Measurements from ENCODE around the gene HMX1.

HMX1 gene

GRCh38 chr4:8894424-8894816 is 22.8 kb upstream of the HMX1 start:
- DNase-seq (ENCODE audit: low read depth, low spot score): no peak
- no peak overlapping the region for H3K4me3 ChIP-seq (ENCODE audit: low read length)

GRCh38 chr4:8893624-8894423 is 22.2 kb upstream of the HMX1 start:
- H3K4me3 ChIP-seq (ENCODE audit: low read length): no peak overlapping the region
- no peak for DNase-seq (ENCODE audit: low read depth, low spot score)

DNA sequence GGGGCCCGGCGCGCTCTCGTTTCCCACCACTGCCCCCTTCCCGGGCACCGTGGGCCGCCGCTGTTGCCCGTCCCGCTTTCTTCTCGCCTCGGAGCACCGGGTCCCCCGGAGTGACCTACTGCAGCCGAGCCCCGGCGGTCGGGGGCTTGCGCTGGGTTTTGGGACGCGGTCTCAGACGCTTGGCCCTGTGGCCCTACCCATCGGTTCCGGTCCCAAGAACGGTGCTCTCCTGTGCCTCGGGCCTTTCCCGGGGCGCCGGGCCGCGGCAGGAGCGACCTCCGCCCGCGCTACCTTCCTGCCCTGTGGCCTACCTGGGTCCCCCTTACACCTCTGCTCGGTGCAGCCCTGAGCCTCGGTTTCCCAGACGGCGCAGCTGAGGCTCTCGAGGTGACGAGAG is 21.6 kb upstream of the HMX1 start:
- no peak for DNase-seq (ENCODE audit: low read depth, low spot score)
- H3K4me3 ChIP-seq (ENCODE audit: low read length): no peak overlapping the region

GRCh38 chr4:8892556-8893226 is 21.1 kb upstream of the HMX1 start:
- H3K4me3 ChIP-seq (ENCODE audit: low read length): no peak overlapping the region
- DNase-seq (ENCODE audit: low read depth, low spot score): no peak

- H3K4me3 ChIP-seq (ENCODE audit: low read length): no peak overlapping the region
- DNase-seq (ENCODE audit: low read depth, low spot score): no peak
Observed at GRCh38 chr4:8891646-8892555, 20.3 kb upstream of the HMX1 start.

GRCh38 chr4:8891255-8891645 is 19.6 kb upstream of the HMX1 start:
- DNase-seq (ENCODE audit: low read depth, low spot score): no peak

DNA sequence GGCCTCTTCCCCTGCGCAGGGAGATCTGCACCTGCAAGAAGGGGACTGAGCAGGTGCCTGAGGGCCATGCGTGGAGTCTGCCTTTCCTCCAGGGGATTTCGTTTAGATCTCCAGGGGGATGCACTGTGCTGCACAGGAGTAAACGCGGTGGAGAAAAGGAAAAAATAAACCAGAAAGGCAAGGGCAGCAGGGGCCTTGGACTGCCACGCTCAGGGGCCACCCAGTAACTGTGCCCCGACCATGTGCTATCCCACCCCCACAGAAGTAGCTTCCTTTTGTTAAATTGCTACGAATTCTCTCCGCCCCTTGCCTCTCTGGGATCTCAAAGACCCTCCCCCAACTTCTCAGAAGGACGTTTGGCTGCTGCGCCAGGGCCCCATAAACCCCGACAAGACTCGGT is 17.2 kb upstream of the HMX1 start:
- no peak overlapping the region for H3K4me3 ChIP-seq (ENCODE audit: low read length)
- DNase-seq (ENCODE audit: low read depth, low spot score): no peak

More at GRCh38 chr4:8891255-8891645, 19.6 kb upstream of the HMX1 start:
- no peak overlapping the region for H3K4me3 ChIP-seq (ENCODE audit: low read length)

GRCh38 chr4:8886612-8887406 is 15.2 kb upstream of the HMX1 start:
- H3K4me3 ChIP-seq (ENCODE audit: low read length): no peak overlapping the region
- no peak for DNase-seq (ENCODE audit: low read depth, low spot score)

GRCh38 chr4:8882239-8882638 is 10.6 kb upstream of the HMX1 start:
- DNase-seq (ENCODE audit: low read depth, low spot score): no peak

GRCh38 chr4:8880851-8881250 is 9.2 kb upstream of the HMX1 start:
- no peak overlapping the region for H3K4me3 ChIP-seq (ENCODE audit: low read length)
- DNase-seq (ENCODE audit: low read depth, low spot score): no peak

More at GRCh38 chr4:8882239-8882638, 10.6 kb upstream of the HMX1 start:
- no peak overlapping the region for H3K4me3 ChIP-seq (ENCODE audit: low read length)

DNA sequence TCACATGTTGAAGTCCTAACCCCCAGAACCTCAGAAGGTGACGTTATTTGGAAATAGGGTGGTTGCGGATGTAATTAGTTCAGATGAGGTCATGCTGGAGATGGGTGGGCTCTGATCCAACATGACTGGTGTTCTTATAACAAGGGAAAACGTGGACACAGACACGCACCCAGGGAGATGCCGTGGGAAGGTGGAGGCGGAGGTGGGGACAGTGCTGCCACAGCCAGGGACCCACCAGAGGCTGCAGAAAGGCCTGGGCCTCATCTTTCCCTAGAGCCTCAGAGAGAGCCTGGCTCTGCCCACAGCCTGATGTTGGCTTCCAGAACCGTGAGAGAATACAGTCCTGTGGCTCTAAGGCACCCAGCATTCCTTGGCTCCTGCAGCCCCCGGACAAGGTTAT is 7.9 kb upstream of the HMX1 start:
- H3K4me3 ChIP-seq (ENCODE audit: low read length): no peak overlapping the region
- no peak for DNase-seq (ENCODE audit: low read depth, low spot score)

GRCh38 chr4:8878421-8878820 is 6.8 kb upstream of the HMX1 start:
- DNase-seq (ENCODE audit: low read depth, low spot score): no peak
- H3K4me3 ChIP-seq (ENCODE audit: low read length): no peak overlapping the region

DNA sequence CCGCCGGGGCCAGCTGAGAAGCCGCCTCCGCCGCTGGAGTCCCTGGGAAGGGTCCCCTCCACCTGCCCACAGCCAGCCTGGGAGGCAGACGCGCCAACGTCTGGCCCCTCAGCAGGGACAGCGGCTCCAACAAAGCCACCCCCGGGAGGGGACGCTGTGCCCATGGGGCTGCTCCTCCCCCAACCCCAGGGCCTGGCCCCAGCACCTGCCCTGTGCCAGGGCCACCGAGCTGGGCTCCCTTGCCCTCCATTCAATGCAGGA is 6.1 kb upstream of the HMX1 start:
- H3K4me3 ChIP-seq (ENCODE audit: low read length): no peak overlapping the region
- no peak for DNase-seq (ENCODE audit: low read depth, low spot score)

- no peak overlapping the region for H3K4me3 ChIP-seq (ENCODE audit: low read length)
- no peak for DNase-seq (ENCODE audit: low read depth, low spot score)
Observed at GRCh38 chr4:8876982-8877779, 5.5 kb upstream of the HMX1 start.

- no peak overlapping the region for H3K4me3 ChIP-seq (ENCODE audit: low read length)
- DNase-seq (ENCODE audit: low read depth, low spot score): no peak
Observed at GRCh38 chr4:8874896-8875680, 3.4 kb upstream of the HMX1 start.

DNA sequence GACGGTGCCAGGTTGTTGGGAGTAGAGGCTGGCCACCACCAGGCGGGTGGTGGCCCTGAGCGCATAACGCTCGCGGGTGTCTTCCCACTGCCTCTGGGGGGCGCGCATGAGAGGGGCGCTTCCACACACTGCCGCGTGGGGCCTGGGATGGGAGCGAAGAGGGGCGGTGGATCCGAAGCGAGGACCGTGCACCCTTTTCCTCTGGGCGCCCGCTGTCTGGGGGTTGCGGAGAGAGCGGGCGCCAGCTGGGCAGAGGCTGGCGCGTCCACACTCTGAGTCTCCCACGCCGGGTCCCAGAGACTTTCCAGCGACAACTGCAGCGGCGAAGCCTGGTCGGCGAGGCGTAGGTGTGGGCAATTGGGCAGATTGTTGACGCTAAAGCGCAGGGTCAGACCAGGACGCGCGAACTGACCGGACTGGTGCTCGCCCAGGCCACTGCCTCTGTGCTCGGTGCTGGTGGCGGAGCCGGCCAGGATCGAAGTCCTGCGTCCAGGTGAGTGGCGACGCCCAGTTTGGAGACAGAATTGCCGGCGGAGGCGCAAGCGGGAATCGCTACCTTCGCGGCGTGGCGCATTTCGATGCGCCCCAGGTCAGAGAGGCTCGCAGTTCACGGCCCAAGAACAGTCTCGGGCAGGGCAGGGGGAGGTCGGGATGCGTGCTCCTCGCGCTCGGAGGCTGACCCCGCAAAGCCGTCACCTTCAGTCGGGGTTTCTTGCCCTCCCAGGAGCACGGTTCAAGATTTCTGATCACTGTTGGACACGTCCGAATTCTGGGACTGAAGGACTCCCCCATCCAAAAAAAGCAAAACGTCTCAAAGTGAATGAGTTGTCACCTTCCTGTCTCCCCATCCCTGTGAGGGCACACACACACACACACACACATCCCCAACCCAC is 2.6 kb upstream of the HMX1 start:
- H3K4me3 ChIP-seq (ENCODE audit: low read length): no peak overlapping the region
- DNase-seq (ENCODE audit: low read depth, low spot score): no peak

All from Jurkat, Clone E6-1 (cell line).